Keratinocyte (primary cell): ENCODE measurements around the gene CHMP4B. TPM values are rescaled to one million over a fixed set of nuclear protein-coding genes. Genes with fewer than 3 reads are reported as not detected.

ENCODE experiments used
- DNase-seq: peaks from one replicate; pipeline ENCODE4 v3.0.0-alpha.2; 2011; ENCODE audit warnings: low read depth, missing footprints, low spot score
- FAIRE-seq: peaks from 2 replicates; lab custom pipeline; 2011; peaks lifted over from hg19 to GRCh38; lab: Jason Lieb, UNC
- H2AFZ ChIP-seq: 2 replicates; pipeline ENCODE4 v1.6.0; 2012; ENCODE audit warnings: low read length, control low read depth, inconsistent platforms; ENCODE audit not compliant: control insufficient read depth
- H3K27ac ChIP-seq: 2 replicates; pipeline ENCODE4 v1.5.1; 2011; ENCODE audit warnings: low read length; ENCODE audit not compliant: control insufficient read depth, insufficient read depth
- H3K27me3 ChIP-seq: 3 replicates; pipeline ENCODE4 v1.6.0; 2011; ENCODE audit warnings: low read length; ENCODE audit not compliant: control insufficient read depth, insufficient read depth; ENCODE audit errors: extremely low read depth
- H3K36me3 ChIP-seq, 2 experiments: 2 replicates in 1 of 2; 3 replicates in 1 of 2; pipeline ENCODE4 v1.5.1; 2011; ENCODE audit warnings: low read length in 2 of 2, mild to moderate bottlenecking in 1 of 2; ENCODE audit not compliant: control insufficient read depth in 2 of 2, insufficient read depth in 2 of 2; ENCODE audit errors: extremely low read depth in 1 of 2
- H3K4me1 ChIP-seq: 3 replicates; pipeline ENCODE4 v1.5.1; 2011; ENCODE audit warnings: low read length; ENCODE audit not compliant: control insufficient read depth, insufficient read depth; ENCODE audit errors: extremely low read depth
- H3K4me2 ChIP-seq: 3 replicates; pipeline ENCODE4 v1.6.0; 2011; ENCODE audit warnings: low read depth, low read length; ENCODE audit not compliant: control insufficient read depth, insufficient read depth; ENCODE audit errors: extremely low read depth
- H3K4me3 ChIP-seq, 3 experiments: fragments of 200-600 bp in 1 of 3; sonication (generic) in 1 of 3; 2 replicates in 2 of 3; 3 replicates in 1 of 3; pipeline ENCODE4 v1.5.1; 2011 to 2016; ENCODE audit warnings: low read length in 3 of 3, mild to moderate bottlenecking in 3 of 3, control low read depth in 2 of 3, inconsistent platforms in 1 of 3, low read depth in 1 of 3, mixed read lengths in 1 of 3, mixed run types in 1 of 3, moderate library complexity in 1 of 3; ENCODE audit not compliant: control insufficient read depth in 2 of 3, insufficient read depth in 2 of 3; ENCODE audit errors: extremely low read depth in 1 of 3
- H3K79me2 ChIP-seq: 2 replicates; pipeline ENCODE4 v1.6.0; 2012; ENCODE audit warnings: low read length; ENCODE audit not compliant: control insufficient read depth, insufficient read depth
- H3K9ac ChIP-seq: 3 replicates; pipeline ENCODE4 v1.6.0; 2011; ENCODE audit warnings: low read length; ENCODE audit not compliant: control insufficient read depth, insufficient read depth; ENCODE audit errors: extremely low read depth
- H3K9me1 ChIP-seq: 3 replicates; pipeline ENCODE4 v1.6.0; 2011; ENCODE audit warnings: low read length; ENCODE audit not compliant: control insufficient read depth, insufficient read depth; ENCODE audit errors: extremely low read depth
- H3K9me3 ChIP-seq: 2 replicates; pipeline ENCODE4 v1.5.1; 2012; ENCODE audit warnings: low read depth, low read length; ENCODE audit not compliant: control insufficient read depth
- H4K20me1 ChIP-seq: 3 replicates; pipeline ENCODE4 v1.6.0; 2011; ENCODE audit warnings: low read length; ENCODE audit not compliant: control insufficient read depth, insufficient read depth; ENCODE audit errors: extremely low read depth
- EZH2 ChIP-seq: IDR thresholded peaks from one replicate; pipeline ENCODE4 v1.6.1; 2012; ENCODE audit warnings: inconsistent platforms, mild to moderate bottlenecking, low read length, moderate library complexity
- dilution Hi-C: fragments of 300-500 bp; cut with MboI; formaldehyde crosslinking; loops from one replicate; pipeline ENCODE4 v1.7.0; 2020; ENCODE audit warnings: low sequenced_read_pairs; ENCODE audit not compliant: extremely low pct_ligation_motif_present
- polyA plus RNA-seq, 5 experiments: library from polyadenylated mRNA; depleted of rRNA in 3 of 5; stranded (reverse) in 3 of 5; stranded (forward) in 1 of 5; unstranded in 1 of 5; fragments of >200 nt; gene quantifications; 1 replicate in 1 of 5; 2 replicates in 3 of 5; 3 replicates in 1 of 5; pipeline versions ENCODE4 v1.2.1 to v1.2.3, GENCODE V29; 2011 to 2012; ENCODE audit warnings: missing spikeins in 2 of 5, low read depth in 1 of 5, low replicate concordance in 1 of 5
- TF ChIP-seq, protein P1 (sequence below), 3 experiments: IDR thresholded peaks in 1 of 3; conservative IDR thresholded peaks in 1 of 3; optimal IDR thresholded peaks in 1 of 3; 2 replicates in 2 of 3; 3 replicates in 1 of 3; pipeline versions ENCODE3 to v1.5.1; 2011; ENCODE audit warnings: low read length in 3 of 3, mild to moderate bottlenecking in 3 of 3, moderate library complexity in 2 of 3, control low read depth in 1 of 3, inconsistent platforms in 1 of 3; ENCODE audit not compliant: insufficient read depth in 2 of 3; ENCODE audit errors: extremely low read depth in 1 of 3

The CHMP4B gene
- polyA plus RNA-seq, 1 donor (not counting 4 experiments of a cell fraction or from before 2014, with no cell fraction given), result 72.2 TPM

DNA sequence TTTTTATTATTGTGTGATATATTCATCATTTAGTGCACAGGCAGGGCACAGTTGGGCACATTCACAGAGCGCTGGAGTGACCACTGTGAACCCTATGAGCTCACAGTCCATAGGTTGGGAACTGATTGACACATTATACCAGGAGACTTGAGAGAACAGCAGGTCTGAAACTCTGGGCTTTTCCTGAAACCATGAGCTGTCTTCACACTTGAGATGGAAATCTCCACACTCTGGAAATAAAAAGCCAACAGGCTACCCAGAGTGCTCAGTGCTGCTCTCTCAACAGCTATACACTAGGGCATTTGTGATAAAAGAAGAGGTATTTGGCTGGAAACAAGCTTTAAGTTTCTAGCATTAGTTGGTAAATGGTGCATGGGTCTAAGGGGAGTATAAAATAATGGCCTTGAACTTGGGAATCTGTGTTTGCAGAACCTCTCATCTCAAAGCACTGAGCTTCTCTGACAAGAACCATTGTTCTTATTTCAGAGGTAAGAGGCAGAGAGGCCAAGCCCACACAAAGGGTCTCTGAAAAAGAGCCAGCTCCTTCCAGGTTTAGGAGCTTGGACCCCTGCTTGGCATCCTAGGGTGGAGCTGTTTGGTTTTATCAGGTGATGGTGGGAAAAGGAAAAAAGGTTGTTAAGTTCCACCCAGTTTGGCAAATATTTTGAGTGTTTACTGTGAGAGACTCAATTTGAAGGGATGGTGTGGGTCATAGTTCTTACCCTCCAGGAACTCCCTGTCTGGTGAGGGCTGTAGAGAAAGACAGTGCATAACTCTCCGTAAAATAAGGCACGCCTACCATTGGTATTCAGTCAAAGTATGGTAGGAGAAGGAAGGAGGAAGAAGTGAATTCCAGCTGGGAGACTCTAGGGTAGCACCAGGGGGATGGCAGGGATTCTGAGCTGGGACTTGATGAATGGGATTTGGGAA lies 14.5 kb downstream of the CHMP4B start:
- DNase-seq (no peak), FAIRE-seq (no peak)
- H3K9me1 ChIP-seq, result peaks cover 9% of the 10 kb centered on the region
- H3K36me3 ChIP-seq, result peaks cover 2 to 11% of the 10 kb centered on the region in 2 experiments
- no peak overlapping the region for H2AFZ ChIP-seq
- peaks cover 22% of the 10 kb centered on the region for H4K20me1 ChIP-seq
- no peak overlapping the region for H3K27ac ChIP-seq
- H3K9me3 ChIP-seq, result no peaks in the 10 kb centered on the region
- no peaks in the 10 kb centered on the region for H3K27me3 ChIP-seq
- no peaks in the 10 kb centered on the region for H3K4me1 ChIP-seq
- no peak overlapping the region for H3K4me2 ChIP-seq
- dilution Hi-C loops, result no loop called here
- TF ChIP-seq, protein P1, sequence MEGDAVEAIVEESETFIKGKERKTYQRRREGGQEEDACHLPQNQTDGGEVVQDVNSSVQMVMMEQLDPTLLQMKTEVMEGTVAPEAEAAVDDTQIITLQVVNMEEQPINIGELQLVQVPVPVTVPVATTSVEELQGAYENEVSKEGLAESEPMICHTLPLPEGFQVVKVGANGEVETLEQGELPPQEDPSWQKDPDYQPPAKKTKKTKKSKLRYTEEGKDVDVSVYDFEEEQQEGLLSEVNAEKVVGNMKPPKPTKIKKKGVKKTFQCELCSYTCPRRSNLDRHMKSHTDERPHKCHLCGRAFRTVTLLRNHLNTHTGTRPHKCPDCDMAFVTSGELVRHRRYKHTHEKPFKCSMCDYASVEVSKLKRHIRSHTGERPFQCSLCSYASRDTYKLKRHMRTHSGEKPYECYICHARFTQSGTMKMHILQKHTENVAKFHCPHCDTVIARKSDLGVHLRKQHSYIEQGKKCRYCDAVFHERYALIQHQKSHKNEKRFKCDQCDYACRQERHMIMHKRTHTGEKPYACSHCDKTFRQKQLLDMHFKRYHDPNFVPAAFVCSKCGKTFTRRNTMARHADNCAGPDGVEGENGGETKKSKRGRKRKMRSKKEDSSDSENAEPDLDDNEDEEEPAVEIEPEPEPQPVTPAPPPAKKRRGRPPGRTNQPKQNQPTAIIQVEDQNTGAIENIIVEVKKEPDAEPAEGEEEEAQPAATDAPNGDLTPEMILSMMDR (optimal IDR thresholded peaks at IDR 0.05 in 1 of 3, IDR thresholded peaks at IDR 0.05 in 1 of 3, conservative IDR thresholded peaks at IDR 0.05 in 1 of 3; ENCODE audit: extremely low read depth in 1 of 3, insufficient read depth in 2 of 3, low read length in 3 of 3), result no peak
- TF ChIP-seq EZH2, result no peak
- no peak overlapping the region for H3K9ac ChIP-seq
- H3K4me3 ChIP-seq, result no peak overlapping the region
- H3K79me2 ChIP-seq, result peaks cover 92% of the 10 kb centered on the region

DNA sequence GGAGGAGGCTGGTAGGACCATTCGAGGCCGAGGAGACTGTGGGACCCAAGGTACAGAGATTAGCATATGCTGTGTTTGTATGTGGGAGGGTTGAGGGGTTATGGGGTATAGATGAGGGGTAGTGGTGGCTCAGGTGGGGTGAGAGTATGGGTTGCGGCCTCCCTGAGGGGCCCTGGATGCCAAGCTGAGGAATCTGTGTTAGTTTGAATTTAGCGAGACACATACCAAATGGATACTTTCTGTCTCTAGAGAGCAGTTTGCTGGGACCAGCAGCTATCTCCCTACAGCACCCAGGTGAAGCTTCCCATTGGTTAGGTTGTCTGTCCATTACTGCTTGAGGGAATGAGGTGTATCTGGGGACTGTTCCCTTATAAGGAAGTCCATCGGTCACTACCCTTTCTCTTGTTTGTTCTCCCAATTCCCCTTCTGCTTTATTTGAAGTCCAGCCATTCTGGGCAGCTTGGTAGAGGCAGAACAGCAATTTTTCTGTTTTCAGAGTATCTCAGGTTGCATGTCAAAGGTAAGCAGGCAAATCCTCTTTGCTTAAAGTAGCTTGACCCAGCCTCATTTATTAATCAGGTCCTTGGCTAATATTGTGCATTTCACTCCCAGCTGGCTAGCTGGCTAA lies 15.2 kb downstream of the CHMP4B start:
- Histone ChIP-seq H3K4me1 (no peaks in the 10 kb centered on the region), H3K4me3 (no peak overlapping the region), H3K36me3 (peaks cover 2 to 11% of the 10 kb centered on the region in 2 experiments), H3K9ac (no peak overlapping the region), H3K9me1 (peaks cover 9% of the 10 kb centered on the region), H2AFZ (no peak overlapping the region), H3K27me3 (no peaks in the 10 kb centered on the region), H3K79me2 (peaks cover 88% of the 10 kb centered on the region), H3K4me2 (no peak overlapping the region), H3K9me3 (no peaks in the 10 kb centered on the region), H4K20me1 (peaks cover 22% of the 10 kb centered on the region), H3K27ac (no peak overlapping the region)
- TF ChIP-seq, protein P1 (optimal IDR thresholded peaks at IDR 0.05 in 1 of 3, IDR thresholded peaks at IDR 0.05 in 1 of 3, conservative IDR thresholded peaks at IDR 0.05 in 1 of 3; ENCODE audit: extremely low read depth in 1 of 3, insufficient read depth in 2 of 3, low read length in 3 of 3), result no peak
- no peak for TF ChIP-seq EZH2
- DNase-seq, result no peak
- dilution Hi-C loops, result no loop called here
- FAIRE-seq, result no peak
